Endothelial cell of umbilical vein (primary cell): ENCODE measurements around the gene COA3. TPM values are rescaled to one million over a fixed set of nuclear protein-coding genes. Genes with fewer than 3 reads are reported as not detected.

ENCODE experiments used
- BruUV-seq: library from RNA; stranded (reverse); fragments of 400-500 nt; replicated peaks from 2 replicates; lab custom pipeline; 2021; lab: Mats Ljungman, UMichigan
- CTCF ChIA-PET: fragments of 300-600, 350-600 bp; sonication (Branson Sonifier 250); formaldehyde crosslinking; loops from one replicate; lab custom pipeline; 2021; ENCODE audit warnings: antibody characterized with exemption, inconsistent platforms; lab: Charles Lee
- POLR2A ChIA-PET: fragments of 300-600, 350-600 bp; sonication (Branson Sonifier 250); formaldehyde crosslinking; loops from one replicate; lab custom pipeline; 2021; ENCODE audit warnings: antibody characterized with exemption, inconsistent platforms; lab: Charles Lee
- DNase-seq: peaks from one replicate; pipeline ENCODE4 v3.0.0-alpha.2; 2011; ENCODE audit warnings: low read depth, low spot score
- FAIRE-seq: peaks from 2 replicates; lab custom pipeline; 2011; peaks lifted over from hg19 to GRCh38; lab: Jason Lieb, UNC
- H2AFZ ChIP-seq: 2 replicates; pipeline ENCODE4 v1.6.0; 2012; ENCODE audit warnings: low read depth, low read length, control low read depth, inconsistent platforms
- H3K27ac ChIP-seq: 2 replicates; pipeline ENCODE4 v1.5.1; 2011; ENCODE audit warnings: low read depth, mild to moderate bottlenecking, control low read depth, low read length, moderate library complexity; ENCODE audit not compliant: insufficient read depth
- H3K27me3 ChIP-seq, 2 experiments: 2 replicates each; pipeline versions ENCODE4 v1.6.0 to v1.6.1; 2011; ENCODE audit warnings: low read length in 2 of 2, mixed read lengths in 1 of 2; ENCODE audit not compliant: control insufficient read depth in 2 of 2, insufficient read depth in 2 of 2
- H3K36me3 ChIP-seq, 2 experiments: 2 replicates in 1 of 2; 3 replicates in 1 of 2; pipeline ENCODE4 v1.5.1; 2011; ENCODE audit warnings: low read length in 2 of 2, mild to moderate bottlenecking in 1 of 2, moderate library complexity in 1 of 2; ENCODE audit not compliant: control insufficient read depth in 2 of 2, insufficient read depth in 2 of 2; ENCODE audit errors: extremely low read depth in 1 of 2
- H3K4me1 ChIP-seq: 3 replicates; pipeline ENCODE4 v1.5.1; 2011; ENCODE audit warnings: mild to moderate bottlenecking, low read length; ENCODE audit not compliant: control insufficient read depth, insufficient read depth; ENCODE audit errors: extremely low read depth
- H3K4me2 ChIP-seq: 2 replicates; pipeline ENCODE4 v1.6.1; 2011; ENCODE audit warnings: low read length, control low read depth, mixed read lengths; ENCODE audit not compliant: insufficient read depth
- H3K4me3 ChIP-seq, 3 experiments: fragments of 200-600 bp in 1 of 3; sonication (generic), shearing (Covaris generic) in 1 of 3; replicated peaks in 1 of 3; 2 replicates each; pipeline ENCODE4 v1.5.1; 2011 to 2016; ENCODE audit warnings: control low read depth in 3 of 3, low read length in 3 of 3, mild to moderate bottlenecking in 2 of 3, inconsistent platforms in 1 of 3, low read depth in 1 of 3, moderate library complexity in 1 of 3; ENCODE audit not compliant: insufficient read depth in 1 of 3
- H3K79me2 ChIP-seq: 2 replicates; pipeline ENCODE4 v1.6.0; 2012; ENCODE audit warnings: low read length, inconsistent platforms; ENCODE audit not compliant: control insufficient read depth, insufficient read depth
- H3K9ac ChIP-seq: replicated peaks from 2 replicates; pipeline ENCODE3; 2011; ENCODE audit warnings: low read length, control low read depth; ENCODE audit not compliant: insufficient read depth; ENCODE audit errors: extremely low read depth
- H3K9me1 ChIP-seq: replicated peaks from 3 replicates; pipeline ENCODE4 v1.6.0; 2011; ENCODE audit warnings: mild to moderate bottlenecking, low read length; ENCODE audit not compliant: control insufficient read depth, insufficient read depth; ENCODE audit errors: extremely low read depth
- H3K9me3 ChIP-seq: replicated peaks from 2 replicates; pipeline ENCODE4 v1.5.1; 2012; ENCODE audit warnings: low read length, inconsistent platforms; ENCODE audit not compliant: control insufficient read depth, insufficient read depth
- H4K20me1 ChIP-seq: replicated peaks from 2 replicates; pipeline ENCODE3; 2011; ENCODE audit warnings: mild to moderate bottlenecking, low read length; ENCODE audit not compliant: control insufficient read depth, insufficient read depth; ENCODE audit errors: extremely low read depth
- FOS ChIP-seq: IDR thresholded peaks from 2 replicates; pipeline ENCODE4 v1.6.1; 2011; ENCODE audit warnings: mild to moderate bottlenecking, low read length, moderate library complexity, borderline replicate concordance; ENCODE audit not compliant: insufficient read depth
- GATA2 ChIP-seq: IDR thresholded peaks from 2 replicates; pipeline ENCODE4 v1.7.0; 2011; ENCODE audit warnings: low read depth, mild to moderate bottlenecking, moderate library complexity, mixed read lengths, low read length; ENCODE audit not compliant: insufficient read length, insufficient read depth
- JUN ChIP-seq: IDR thresholded peaks from 2 replicates; pipeline ENCODE4 v1.6.1; 2011; ENCODE audit warnings: borderline replicate concordance, low read depth; ENCODE audit not compliant: insufficient read length, insufficient read depth
- MYC ChIP-seq: IDR thresholded peaks from one replicate; pipeline ENCODE4 v1.6.1; 2011; ENCODE audit warnings: mild to moderate bottlenecking, low read depth, low read length
- dilution Hi-C: fragments of 300-500 bp; cut with MboI; formaldehyde crosslinking; loops from one replicate; pipeline ENCODE4 v1.15.0; 2019; ENCODE audit warnings: low sequenced_read_pairs; ENCODE audit not compliant: extremely low pct_ligation_motif_present
- intact Hi-C: fragments of 100-400 bp; cut with micrococcal nuclease; formaldehyde crosslinking; loops from one replicate; pipeline ENCODE4 v1.10.0; 2022
- polyA plus RNA-seq, 4 experiments: library from polyadenylated mRNA; depleted of rRNA in 3 of 4; stranded (reverse) in 3 of 4; unstranded in 1 of 4; fragments of >200 nt; gene quantifications; 2 replicates each; pipeline versions ENCODE4 v1.2.1 to v1.2.3, GENCODE V29; 2011 to 2012; ENCODE audit warnings: missing spikeins in 1 of 4
- total RNA-seq: library from RNA; stranded (reverse); gene quantifications from 2 replicates; pipeline ENCODE4 v1.2.3, GENCODE V29; 2021
- TF ChIP-seq, protein P1 (sequence below), 2 donors: IDR thresholded peaks; 1 replicate in 1 of 2; 2 replicates in 1 of 2; pipeline ENCODE4 v1.5.1; 2011; ENCODE audit warnings: low read length in 2 of 2, mild to moderate bottlenecking in 2 of 2, moderate library complexity in 2 of 2, control low read depth in 1 of 2, inconsistent platforms in 1 of 2, low read depth in 1 of 2; ENCODE audit not compliant: insufficient read depth in 1 of 2; ENCODE audit errors: extremely low read depth in 1 of 2
- TF ChIP-seq, protein P2 (sequence below): IDR thresholded peaks from 2 replicates; pipeline ENCODE4 v1.6.1; 2011; ENCODE audit not compliant: insufficient read depth, insufficient read length

COA3 gene
- total and polyA plus RNA-seq, 2 donors (not counting 3 experiments of a cell fraction or from before 2014, with no cell fraction given), result 56.6 to 126 TPM

DNA sequence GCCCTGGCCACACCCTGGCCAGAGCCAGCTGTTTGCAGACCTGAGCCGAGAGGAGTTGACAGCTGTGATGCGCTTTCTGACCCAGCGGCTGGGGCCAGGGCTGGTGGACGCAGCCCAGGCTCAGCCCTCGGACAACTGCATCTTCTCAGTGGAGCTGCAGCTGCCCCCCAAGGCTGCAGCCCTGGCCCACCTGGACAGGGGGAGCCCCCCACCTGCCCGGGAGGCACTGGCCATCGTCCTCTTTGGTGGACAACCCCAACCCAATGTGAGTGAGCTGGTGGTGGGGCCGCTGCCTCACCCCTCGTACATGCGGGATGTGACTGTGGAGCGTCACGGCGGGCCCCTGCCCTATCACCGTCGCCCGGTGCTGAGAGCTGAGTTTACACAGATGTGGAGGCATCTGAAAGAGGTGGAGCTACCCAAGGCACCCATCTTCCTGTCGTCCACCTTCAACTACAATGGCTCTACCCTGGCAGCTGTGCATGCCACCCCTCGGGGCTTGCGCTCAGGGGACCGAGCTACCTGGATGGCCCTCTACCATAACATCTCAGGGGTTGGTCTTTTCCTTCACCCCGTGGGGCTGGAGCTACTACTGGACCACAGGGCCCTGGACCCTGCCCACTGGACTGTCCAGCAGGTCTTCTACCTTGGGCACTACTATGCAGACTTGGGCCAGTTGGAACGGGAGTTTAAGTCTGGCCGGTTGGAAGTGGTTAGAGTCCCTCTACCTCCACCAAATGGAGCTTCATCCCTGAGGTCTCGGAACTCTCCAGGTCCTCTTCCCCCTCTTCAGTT lies 46.5 kb upstream of the COA3 start:
- Histone ChIP-seq H3K36me3 (peaks cover 15 to 34% of the 10 kb centered on the region in 2 experiments), H2AFZ (no peak overlapping the region), H3K4me3 (no peak overlapping the region), H3K9me3 (no peaks in the 10 kb centered on the region), H3K27me3 (peaks cover 0 to 2% of the 10 kb centered on the region in 2 experiments), H3K4me1 (no peaks in the 10 kb centered on the region), H4K20me1 (peaks cover 2% of the 10 kb centered on the region), H3K27ac (no peak overlapping the region), H3K4me2 (no peak overlapping the region), H3K9me1 (no peaks in the 10 kb centered on the region), H3K9ac (no peak overlapping the region), H3K79me2 (no peaks in the 10 kb centered on the region)
- FAIRE-seq (no peak), DNase-seq (no peak)
- ChIA-PET CTCF (interaction anchor here (0.6 to 8.9 kb wide), 5 partner anchors 8 to 266 kb away, joined by 3 to 132 read pairs (median 4); partner anchors contain the start of gene RPL27), POLR2A (no interaction called here)
- no TSS peak for BruUV-seq
- no peak for TF ChIP-seq JUN
- no peak for TF ChIP-seq MYC
- TF ChIP-seq GATA2, result no peak
- TF ChIP-seq, protein P1, sequence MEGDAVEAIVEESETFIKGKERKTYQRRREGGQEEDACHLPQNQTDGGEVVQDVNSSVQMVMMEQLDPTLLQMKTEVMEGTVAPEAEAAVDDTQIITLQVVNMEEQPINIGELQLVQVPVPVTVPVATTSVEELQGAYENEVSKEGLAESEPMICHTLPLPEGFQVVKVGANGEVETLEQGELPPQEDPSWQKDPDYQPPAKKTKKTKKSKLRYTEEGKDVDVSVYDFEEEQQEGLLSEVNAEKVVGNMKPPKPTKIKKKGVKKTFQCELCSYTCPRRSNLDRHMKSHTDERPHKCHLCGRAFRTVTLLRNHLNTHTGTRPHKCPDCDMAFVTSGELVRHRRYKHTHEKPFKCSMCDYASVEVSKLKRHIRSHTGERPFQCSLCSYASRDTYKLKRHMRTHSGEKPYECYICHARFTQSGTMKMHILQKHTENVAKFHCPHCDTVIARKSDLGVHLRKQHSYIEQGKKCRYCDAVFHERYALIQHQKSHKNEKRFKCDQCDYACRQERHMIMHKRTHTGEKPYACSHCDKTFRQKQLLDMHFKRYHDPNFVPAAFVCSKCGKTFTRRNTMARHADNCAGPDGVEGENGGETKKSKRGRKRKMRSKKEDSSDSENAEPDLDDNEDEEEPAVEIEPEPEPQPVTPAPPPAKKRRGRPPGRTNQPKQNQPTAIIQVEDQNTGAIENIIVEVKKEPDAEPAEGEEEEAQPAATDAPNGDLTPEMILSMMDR (IDR thresholded peaks at IDR 0.05; ENCODE audit: extremely low read depth in 1 of 2, insufficient read depth in 1 of 2, low read depth in 1 of 2, low read length in 2 of 2), result no peak
- TF ChIP-seq, protein P2, sequence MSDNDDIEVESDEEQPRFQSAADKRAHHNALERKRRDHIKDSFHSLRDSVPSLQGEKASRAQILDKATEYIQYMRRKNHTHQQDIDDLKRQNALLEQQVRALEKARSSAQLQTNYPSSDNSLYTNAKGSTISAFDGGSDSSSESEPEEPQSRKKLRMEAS, result no peak
- no peak for TF ChIP-seq FOS
- dilution Hi-C loops (no loop called here), intact Hi-C loops (no loop called here)
